Neural cell (in vitro differentiated cells): Measurements from ENCODE around the gene TMEM94.

ENCODE experiments used
- POLR2AphosphoS5 ChIP-seq: IDR thresholded peaks from 2 replicates; pipeline ENCODE4 v1.6.1; 2012
- TF ChIP-seq, protein P1 (sequence below): IDR thresholded peaks from 2 replicates; pipeline ENCODE4 v1.6.1; 2012; ENCODE audit warnings: borderline replicate concordance

DNA sequence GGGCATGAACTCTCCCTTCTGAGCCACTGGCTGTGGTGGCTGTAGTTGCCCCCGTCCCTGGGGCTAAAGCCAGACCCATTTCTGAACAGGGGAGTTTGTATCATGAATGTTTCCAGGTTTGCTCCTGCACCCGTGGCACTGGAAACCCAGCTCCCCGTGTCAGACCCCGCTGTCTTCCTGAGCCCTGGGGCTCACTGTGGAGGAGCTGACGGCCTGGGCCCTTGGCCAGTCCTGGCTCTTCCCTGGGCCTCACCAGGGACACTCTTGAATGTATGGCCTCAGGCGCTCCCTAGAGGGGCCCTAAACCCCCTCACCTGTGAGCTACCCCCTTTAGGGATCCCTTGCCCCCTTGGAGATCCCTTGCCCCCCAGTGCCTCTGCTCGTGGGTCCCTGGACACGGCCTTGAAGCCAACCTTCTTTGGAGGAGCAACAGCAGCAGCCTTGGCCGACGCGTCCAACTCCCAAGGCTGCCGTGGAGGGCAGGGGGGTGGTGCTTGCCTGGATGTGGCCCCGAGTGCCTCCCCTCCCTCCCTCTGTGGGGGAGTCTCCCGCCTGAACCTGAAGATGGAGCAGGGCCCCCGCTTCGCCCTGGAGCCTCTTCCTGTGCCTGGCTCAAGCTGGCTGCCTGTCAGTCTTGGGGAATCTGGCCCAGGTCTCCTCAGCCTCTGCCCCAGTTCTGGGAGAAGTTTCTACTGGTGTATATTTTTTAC lies 43.0 kb downstream of the TMEM94 start:
- TF ChIP-seq, protein P1, sequence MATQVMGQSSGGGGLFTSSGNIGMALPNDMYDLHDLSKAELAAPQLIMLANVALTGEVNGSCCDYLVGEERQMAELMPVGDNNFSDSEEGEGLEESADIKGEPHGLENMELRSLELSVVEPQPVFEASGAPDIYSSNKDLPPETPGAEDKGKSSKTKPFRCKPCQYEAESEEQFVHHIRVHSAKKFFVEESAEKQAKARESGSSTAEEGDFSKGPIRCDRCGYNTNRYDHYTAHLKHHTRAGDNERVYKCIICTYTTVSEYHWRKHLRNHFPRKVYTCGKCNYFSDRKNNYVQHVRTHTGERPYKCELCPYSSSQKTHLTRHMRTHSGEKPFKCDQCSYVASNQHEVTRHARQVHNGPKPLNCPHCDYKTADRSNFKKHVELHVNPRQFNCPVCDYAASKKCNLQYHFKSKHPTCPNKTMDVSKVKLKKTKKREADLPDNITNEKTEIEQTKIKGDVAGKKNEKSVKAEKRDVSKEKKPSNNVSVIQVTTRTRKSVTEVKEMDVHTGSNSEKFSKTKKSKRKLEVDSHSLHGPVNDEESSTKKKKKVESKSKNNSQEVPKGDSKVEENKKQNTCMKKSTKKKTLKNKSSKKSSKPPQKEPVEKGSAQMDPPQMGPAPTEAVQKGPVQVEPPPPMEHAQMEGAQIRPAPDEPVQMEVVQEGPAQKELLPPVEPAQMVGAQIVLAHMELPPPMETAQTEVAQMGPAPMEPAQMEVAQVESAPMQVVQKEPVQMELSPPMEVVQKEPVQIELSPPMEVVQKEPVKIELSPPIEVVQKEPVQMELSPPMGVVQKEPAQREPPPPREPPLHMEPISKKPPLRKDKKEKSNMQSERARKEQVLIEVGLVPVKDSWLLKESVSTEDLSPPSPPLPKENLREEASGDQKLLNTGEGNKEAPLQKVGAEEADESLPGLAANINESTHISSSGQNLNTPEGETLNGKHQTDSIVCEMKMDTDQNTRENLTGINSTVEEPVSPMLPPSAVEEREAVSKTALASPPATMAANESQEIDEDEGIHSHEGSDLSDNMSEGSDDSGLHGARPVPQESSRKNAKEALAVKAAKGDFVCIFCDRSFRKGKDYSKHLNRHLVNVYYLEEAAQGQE: no peak
- TF ChIP-seq POLR2AphosphoS5: no peak
